HG03095 (cell line): Measurements from ENCODE around the gene CTSC.

Experiments
- ATAC-seq: cut with Tn5 transposase; IDR thresholded peaks from one replicate; pipeline ENCODE4 v1.9.1; 2021; ENCODE audit warnings: moderate library complexity; ENCODE audit not compliant: unreplicated experiment

CTSC gene

GRCh38 chr11:88337181-88337986 is at the start of gene CTSC:
Gene CTSC (minus strand): TSS chr11:88337736. CDS start chr11:88337672, 64 bp downstream.
- peak; percentile 92 for ATAC-seq

GRCh38 chr11:88384669-88385005 is 47.1 kb upstream of the CTSC start:
- ATAC-seq, result no peak

GRCh38 chr11:88384004-88384668 is 46.6 kb upstream of the CTSC start:
- ATAC-seq, result no peak

- no peak for ATAC-seq
Observed at GRCh38 chr11:88383447-88383846, 45.9 kb upstream of the CTSC start.

GRCh38 chr11:88379130-88379529 is 41.6 kb upstream of the CTSC start:
- no peak for ATAC-seq

GRCh38 chr11:88378422-88379066 is 41.0 kb upstream of the CTSC start:
- no peak for ATAC-seq

- no peak for ATAC-seq
Observed at GRCh38 chr11:88377646-88378045, 40.1 kb upstream of the CTSC start.

GRCh38 chr11:88377144-88377543 is 39.6 kb upstream of the CTSC start:
- no peak for ATAC-seq

GRCh38 chr11:88375927-88376470 is 38.5 kb upstream of the CTSC start:
- no peak for ATAC-seq

- ATAC-seq, result no peak
Observed at GRCh38 chr11:88370782-88371181, 33.2 kb upstream of the CTSC start.

- ATAC-seq, result no peak
Observed at GRCh38 chr11:88367310-88367709, 29.8 kb upstream of the CTSC start.

- ATAC-seq, result no peak
Observed at GRCh38 chr11:88363648-88364065, 26.1 kb upstream of the CTSC start.

GRCh38 chr11:88363004-88363403 is 25.5 kb upstream of the CTSC start:
- ATAC-seq, result no peak

GRCh38 chr11:88360141-88360540 is 22.6 kb upstream of the CTSC start:
- no peak for ATAC-seq

GRCh38 chr11:88359541-88359940 is 22.0 kb upstream of the CTSC start:
- ATAC-seq, result peak; percentile 44

GRCh38 chr11:88359114-88359513 is 21.6 kb upstream of the CTSC start:
- no peak for ATAC-seq

GRCh38 chr11:88358040-88358431 is 20.5 kb upstream of the CTSC start:
- ATAC-seq, result no peak

- peak; percentile 56 for ATAC-seq
Observed at GRCh38 chr11:88357323-88358039, 19.9 kb upstream of the CTSC start.

GRCh38 chr11:88355887-88356286 is 18.4 kb upstream of the CTSC start:
- ATAC-seq, result no peak

GRCh38 chr11:88354912-88355311 is 17.4 kb upstream of the CTSC start:
- ATAC-seq, result peak; percentile 28
